ENCODE measurements around the gene MEAF6.

MEAF6 gene

DNA sequence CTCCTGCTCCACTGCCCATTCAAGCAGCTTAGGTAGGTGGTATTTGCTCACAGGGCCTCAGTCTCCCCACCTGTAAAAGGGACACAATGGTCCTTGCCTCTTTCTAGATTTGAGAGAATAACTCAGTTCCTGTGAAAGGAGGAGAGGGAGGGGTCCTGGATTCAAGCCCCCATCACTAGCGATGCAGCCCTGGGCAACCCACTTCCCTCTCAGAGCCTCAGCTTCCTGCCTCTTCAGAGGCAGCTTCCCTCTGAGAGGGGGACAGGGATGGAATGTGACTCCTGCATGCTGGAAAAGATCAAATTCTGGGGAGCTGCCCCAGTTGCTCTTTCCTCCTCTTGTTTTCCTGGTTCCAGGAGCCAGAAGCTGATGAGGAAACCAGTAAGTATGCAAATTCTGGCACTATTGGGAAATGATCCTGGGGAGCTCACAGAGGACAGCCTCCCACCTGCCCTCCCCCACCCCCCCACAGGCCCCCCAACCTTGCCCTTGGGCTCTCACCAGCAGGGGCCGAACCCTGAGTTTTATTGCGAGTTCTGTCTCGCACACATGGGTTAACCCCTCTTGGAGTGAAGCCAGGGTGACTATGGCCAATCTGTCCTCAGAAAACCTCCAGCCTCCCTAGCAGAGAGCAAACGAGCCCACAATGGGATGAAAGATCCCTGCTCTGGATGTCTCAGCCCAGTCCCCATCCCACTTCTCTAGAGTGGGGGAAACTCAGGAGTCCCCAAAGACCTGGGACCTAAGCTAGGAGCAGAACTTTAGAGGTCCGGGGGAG lies 28.5 kb downstream of the MEAF6 start:
- DNase-seq, result no peak

DNA sequence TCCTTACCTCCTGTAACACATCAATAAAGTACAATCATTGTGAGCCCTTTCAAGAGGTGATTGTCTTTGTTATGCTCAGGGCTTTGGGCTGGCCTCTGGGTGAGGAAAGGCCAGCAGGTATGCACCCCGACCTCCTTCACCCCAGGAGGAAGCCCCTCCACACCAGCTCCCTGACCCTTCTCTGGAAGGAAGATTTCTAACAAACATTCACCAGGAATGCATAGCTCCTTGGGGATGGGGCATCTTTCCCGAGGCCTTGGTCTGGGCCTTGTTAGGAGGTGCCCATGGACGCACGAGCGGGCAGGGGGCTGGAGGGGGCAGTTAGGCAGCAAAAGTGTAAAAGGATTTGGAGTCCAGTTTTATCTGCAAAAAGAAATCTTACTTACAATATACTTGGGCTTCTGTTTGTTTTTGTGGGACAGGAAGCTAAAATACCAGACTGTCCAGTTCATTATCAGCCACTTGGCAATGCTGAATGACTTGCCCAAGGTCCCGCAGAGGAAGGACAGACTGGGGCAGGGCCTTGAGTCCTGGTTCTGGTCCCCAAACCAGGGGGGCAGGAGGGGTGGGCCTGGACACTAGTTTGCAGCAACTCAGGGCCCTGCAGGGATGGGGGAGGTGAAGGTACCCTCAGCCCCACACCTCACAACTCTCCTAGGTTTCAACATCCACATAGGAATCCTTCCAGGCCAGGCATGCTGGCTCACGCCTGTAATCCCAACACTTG lies 30.1 kb downstream of the MEAF6 start:
- no peak for DNase-seq

DNA sequence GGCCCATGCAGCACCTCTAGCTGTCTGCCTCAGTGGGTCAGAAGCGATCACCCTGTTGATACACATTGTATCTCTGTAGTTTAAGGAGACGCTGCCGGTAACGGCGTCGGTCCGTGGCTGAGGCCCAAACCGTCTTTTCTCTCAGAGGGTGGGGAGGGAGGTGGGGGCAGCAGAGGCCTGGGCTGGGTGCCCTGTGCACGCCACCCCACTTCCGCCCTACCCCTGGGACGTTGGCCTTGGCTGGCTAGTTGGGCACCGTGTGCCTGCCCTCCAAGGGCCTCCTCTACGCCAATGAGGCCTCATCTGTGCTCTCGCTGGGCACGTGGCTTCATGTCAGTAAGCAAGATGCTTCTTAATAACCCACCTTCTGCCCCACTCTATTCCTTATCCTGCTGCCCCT lies 30.8 kb downstream of the MEAF6 start:
- DNase-seq, result no peak

DNA sequence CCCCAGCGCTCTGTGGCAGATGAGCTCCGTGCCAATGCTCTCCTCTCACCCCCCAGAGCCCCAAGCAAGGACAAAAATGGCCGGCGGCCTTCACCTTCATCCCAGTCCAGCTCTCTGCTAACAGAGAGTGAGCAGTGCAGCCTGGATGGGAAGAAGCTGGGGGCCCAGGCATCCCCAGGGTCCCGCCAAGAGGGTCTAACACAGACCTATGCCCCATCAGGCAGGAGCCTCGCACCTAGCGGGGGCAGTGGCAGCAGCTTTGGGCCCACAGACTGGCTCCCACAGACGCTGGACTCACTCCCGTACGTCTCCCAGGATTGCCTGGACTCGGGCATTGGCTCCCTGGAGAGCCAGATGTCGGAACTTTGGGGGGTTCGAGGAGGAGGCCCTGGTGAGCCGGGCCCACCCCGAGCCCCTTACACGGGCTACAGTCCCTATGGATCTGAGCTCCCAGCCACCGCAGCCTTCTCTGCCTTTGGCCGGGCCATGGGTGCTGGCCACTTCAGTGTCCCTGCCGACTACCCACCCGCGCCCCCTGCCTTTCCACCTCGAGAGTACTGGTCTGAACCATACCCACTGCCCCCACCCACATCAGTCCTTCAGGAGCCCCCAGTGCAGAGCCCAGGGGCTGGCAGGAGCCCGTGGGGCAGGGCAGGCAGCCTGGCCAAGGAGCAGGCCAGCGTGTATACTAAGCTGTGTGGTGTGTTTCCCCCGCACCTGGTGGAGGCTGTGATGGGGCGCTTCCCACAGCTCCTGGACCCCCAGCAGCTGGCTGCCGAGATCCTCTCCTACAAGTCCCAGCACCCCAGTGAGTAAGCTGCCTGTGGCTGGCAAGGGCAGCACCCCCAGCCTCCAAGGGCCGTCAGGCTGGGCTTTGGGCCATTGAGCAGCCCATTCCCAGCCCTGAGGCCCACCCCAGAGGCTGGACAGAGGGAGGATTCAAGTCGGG lies 31.5 kb downstream of the MEAF6 start:
- no peak for DNase-seq

DNA sequence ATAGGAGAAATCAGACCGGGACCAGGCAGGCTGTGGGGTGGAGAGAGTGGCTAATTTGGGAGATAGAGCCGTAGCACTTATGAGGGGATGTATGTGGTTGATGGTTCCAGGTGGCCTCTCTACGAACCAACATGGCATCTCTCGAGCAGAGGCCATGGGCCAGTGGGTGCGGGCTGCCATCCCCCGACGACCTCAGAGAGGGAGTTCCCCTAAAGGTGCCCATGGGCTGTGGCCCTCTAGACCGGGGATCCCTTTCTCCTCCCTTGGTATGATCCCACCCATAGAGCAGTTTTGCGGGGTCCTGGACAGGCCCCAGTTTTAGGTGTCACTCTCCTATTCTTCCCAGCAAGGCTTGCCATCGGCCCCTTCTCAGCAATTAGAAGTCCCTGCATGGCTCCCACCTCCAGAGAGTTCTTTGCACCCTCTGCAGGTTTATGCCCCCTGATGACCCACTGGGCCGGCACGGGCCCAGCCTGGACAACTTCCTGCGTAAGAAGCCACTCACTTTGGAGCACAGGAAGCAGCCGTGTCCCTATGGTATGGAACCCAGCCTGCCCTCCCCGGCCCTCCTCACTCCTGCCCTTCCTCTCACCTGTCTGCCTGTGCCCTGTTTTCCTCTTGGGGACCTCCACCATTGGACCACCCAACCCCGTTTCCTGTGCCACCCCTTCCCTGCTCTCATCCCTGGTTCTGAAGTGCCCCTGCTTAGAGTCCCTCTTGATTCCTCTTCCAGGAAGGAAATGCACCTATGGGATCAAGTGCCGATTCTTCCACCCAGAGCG lies 32.4 kb downstream of the MEAF6 start:
- DNase-seq, result no peak

DNA sequence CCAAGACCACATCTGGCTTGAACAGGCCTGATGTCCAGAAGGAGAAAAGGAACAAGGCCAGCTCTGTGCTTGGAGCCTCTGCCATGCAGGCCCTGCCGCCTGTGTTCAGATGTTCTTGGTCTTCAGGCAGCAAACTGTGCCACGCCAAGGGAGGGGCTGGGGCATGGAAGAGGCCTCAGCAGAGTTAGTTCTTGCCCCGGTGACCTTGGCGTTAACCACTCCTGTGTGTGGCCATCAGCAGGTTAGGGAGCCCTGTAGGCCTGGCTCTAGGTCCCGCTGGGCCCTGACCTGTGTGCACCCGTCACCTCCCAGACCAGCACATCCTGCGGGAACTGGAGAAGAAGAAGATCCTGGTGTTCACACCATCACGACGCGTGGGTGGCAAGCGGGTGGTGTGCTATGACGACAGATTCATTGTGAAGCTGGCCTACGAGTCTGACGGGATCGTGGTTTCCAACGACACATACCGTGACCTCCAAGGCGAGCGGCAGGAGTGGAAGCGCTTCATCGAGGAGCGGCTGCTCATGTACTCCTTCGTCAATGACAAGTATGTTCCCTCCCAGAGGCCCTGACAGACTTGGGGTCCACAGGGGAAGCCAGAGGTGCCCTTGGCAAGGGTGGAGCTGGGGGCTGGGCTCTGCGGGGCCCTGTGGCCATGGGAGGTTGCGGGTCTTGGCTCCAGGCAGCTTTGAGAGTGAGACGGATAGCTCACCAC lies 33.1 kb downstream of the MEAF6 start:
- DNase-seq, result no peak

DNA sequence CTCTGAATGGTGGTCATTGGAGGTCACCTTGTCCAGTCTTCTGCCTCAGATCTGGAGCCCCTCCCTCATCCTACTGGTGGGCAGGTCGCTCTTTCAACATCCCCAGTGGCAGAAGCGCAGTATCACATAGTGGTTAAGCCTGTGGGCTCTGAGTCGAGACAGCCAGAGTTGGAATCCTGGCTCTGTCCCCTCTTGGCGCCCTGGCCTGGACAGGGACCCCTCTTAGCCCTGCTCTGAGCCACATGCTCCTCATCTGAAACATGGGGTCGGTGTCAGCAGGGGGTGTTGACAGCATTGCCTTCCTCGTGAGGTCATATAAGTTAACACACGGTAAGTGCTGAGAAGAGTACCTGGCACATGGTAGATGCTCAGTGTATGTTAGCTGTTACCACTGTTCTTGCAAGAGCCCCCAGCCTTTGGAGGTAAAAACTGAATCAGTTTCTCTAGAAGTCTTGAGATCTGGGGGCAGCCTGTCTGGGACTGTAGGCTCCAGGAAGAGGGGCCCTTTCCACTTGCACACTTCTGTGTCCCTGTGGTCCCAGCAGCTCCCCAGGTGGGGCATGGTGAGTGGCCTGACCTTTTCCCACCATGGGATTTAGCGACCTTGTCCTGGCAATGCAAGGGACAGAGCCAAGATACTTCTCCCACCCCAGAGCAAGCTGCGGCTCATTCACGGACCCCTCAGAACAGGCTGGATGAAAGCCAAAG lies 33.8 kb downstream of the MEAF6 start:
- no peak for DNase-seq

DNA sequence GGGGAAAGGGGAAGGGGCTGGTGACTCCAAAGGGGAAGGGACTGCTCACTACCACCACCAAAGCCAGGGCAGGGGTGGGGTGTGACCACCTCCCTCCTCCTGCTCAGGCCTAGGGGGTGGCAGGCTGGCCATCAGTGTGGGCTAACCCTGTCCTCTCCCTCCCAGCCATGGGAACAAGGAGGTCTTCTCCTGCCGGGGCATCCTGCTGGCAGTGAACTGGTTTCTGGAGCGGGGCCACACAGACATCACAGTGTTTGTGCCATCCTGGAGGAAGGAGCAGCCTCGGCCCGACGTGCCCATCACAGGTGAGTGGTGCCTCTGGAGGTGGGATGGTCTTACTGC lies 34.5 kb downstream of the MEAF6 start:
- DNase-seq, result no peak

DNA sequence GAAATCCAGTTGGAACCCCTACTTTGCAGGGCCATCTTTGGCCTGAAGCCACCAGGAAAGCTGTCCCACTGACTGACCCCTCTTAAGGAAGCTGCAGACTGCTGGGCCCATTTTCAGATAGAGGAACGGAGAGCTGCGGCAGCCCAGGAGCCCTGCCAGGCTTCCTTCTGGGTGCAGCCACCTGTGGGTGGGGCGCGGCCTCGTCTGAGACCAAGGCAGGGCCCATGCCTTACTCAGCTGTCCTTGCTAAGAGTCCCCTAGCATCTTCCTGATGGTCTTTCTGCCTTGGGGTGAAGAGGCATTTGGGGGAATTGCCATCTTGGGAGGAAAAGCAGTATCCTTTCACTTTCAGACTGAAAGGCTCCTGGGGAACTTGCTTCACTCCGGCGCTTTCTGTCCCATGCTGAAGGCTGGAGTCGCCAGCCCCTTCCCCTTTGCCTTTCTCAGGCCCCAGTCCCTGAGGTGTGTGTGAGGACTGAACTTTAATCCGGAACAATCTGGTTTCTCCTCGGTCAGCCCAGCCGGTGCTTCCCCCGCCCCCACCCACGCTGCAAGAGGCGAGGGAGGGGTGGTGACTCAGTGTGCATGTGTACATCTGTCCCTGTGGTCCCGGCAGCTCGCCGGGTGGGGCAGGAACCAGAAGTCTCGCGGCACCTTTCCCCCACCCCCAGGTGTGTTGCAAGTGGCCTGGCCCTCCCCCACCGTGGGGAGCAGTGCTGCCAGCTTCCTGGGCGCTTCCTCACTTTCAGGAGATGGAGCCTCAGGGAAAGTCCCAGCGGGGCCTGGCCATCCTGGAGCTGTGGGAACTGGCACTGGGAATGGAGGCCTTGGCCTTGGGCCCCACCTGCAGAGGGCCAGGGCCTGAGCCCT lies 35.1 kb downstream of the MEAF6 start:
- peak in 8 of 51 donors; percentile 20 to 67 (median 50) for DNase-seq

DNA sequence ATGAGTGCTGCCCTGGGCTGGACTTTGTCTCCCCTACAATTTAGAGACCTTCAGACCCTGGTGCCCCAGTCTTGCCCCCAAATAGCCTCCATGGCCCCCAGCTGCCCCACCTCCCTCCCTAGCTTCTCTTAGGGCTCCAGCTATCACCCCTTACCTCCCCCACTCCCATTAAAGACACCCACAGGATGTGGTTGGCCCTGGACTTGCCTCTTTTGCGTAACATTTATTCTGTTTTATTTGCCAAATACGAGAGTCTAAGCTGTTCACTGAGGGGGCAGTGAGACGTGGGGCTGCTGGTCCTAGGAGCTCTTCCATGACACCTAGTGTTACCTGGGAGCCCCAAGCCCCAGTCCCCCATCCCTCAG lies 35.7 kb downstream of the MEAF6 start:
- no peak for DNase-seq

DNA sequence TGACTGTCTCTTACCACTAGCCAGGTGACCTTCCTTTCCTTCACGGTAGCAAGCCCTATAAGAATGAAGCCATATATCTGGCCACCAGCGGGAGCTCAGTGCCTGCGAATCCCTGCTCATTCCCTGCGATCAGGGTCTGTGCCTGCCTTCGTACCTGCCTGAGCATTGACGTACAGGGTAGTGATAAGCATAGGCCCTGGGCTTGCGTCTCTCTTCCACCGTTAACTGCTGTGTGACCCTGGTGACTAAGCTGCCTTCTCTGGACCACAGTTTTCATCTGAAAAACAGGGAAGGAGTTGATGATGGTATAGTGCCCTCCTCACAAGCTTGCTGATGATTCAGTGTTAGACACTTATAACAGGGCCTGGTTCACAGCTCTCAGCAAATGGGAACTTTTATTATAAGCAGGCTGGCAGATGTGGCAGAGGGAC lies 36.1 kb downstream of the MEAF6 start:
- no peak for DNase-seq

DNA sequence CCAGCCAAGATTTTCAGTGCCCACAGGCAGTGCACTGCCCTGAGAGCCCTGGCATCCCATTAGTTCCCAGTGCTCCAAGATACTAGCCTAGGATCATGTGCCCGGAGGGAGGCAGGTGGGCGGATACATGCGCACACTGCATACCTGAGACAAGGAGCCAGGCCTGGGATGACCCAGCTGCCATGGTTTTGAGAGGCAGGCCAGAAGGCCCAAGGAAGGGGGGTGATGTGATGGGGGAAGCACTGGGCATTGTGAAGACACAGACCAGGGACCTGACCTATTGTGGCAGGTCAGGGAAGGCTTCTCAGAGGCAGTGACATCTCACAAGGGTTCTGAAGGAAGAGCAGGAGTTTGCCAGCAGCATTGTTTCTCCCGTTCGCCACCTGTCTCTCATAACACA lies 36.6 kb downstream of the MEAF6 start:
- DNase-seq, result no peak

DNA sequence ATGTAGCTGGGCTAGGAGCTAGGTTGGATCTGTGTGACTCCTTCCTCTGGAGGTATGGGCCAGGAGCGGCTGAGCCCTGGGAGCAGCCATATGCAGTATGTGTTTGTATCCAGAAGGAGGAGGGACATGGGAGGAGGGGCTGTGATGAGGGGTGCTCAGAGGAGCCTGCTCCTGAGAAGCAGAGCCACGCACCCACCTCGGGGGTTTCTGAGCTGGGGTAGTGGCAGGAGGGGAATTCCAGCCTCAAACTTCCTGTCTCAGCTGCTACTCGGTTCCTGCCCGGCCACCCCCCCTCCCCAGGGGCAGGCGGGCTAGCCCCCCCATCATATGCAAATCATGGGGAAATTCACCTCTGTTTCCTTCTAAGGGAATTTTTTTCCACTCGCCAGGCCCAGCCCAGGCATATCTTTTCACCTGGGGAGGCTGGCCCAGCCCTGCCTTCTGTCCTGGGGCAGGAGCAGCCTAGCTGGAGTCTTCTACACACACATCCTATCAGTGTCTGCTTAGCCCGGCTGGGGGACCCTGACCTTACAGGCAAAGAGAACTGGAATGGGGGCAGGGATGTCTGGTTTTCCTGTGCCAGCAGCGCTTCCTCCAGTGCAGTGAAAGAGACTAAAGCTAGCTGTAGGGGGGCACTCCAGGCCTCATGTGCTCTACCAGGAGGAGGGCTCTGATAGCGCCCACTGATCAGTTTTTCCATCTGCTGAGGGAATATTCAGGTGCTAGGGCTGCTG lies 37.2 kb downstream of the MEAF6 start:
- peak in 2 of 51 donors; percentile 18 to 48 for DNase-seq

DNA sequence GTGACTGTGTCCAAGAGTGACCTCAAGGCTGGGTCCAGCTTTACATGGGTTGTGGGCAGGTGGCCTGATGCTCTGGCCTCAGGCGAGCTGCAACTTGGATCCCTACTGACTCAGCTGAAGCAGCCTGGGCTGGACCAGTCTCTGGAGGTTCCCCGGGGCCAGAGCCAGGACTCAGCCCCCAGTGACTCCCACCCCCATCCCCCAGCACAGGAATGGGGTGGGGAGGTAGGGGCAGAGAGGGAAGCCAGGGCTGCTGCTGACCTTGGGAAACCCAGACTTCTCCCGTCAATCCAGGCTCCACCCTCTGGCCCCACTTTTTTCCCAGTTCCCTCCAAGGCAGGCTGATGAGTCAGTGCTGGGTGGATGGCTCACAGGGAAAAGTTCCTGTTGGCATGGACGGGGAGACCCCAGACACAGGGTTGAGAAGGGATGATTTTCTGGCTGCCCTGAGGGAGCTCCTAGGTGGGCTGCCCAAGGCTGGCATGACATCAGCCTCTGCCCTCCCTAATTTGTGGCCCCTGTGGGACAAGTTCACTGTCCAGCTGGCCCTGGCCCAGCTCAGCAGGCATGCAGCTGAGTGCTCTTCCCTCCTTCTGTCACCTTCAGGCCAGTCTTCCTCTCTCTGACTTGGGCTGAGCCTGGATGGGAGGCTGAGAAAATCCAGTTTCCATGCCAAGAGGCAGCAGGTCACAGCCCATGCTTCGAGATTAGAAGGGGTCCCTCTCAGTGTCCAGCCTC lies 37.9 kb downstream of the MEAF6 start:
- peak in 16 of 51 donors; percentile 7 to 76 (median 46) for DNase-seq

DNA sequence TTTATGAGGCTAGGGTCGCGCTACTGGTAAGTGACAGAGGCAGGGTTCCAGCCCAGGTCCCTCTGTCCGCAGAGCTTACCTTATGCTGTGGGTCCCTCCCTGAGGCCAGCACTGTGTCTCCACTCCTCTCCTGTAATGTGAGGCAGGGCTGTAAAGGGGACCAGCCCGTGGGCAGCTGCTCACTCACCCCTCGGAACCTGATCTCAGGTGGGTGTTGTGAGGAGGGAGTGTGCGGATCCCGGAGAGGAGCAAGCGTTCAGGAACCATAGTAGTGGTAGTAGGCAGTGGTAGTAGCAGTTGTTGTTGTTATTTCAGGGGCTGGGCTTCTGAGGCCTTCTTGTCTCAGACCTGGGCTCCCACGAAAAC lies 38.5 kb downstream of the MEAF6 start:
- DNase-seq, result no peak

DNA sequence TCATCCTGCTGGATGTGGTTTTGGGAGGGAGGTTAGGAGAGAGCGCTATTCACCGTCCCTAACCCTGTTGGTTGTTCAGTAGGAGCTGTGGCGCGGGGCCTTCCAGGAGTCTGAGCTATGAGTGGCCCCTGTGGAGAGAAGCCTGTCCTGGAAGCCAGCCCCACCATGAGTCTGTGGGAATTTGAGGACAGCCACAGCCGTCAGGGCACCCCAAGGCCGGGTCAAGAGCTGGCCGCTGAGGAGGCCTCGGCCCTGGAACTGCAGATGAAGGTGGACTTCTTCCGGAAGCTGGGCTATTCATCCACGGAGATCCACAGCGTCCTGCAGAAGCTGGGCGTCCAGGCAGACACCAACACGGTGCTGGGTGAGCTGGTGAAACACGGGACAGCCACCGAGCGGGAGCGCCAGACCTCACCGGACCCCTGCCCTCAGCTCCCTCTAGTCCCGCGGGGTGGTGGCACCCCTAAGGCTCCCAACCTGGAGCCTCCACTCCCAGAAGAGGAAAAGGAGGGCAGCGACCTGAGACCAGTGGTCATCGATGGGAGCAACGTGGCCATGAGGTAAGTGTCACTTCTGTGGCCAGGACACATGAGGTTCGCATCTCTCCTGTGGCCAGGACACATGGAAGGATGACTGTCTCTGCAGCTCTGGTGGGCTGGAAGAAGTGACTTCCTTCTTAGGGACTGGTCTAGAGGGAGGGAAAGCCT lies 39.0 kb downstream of the MEAF6 start:
- DNase-seq, result no peak
